Chondrocyte (in vitro differentiated cells): ENCODE data around the gene CELF2. TPM values are rescaled to one million over a fixed set of nuclear protein-coding genes. Genes with fewer than 3 reads are reported as not detected.

Experiments
- DNase-seq: peaks from one replicate; pipeline ENCODE4 v3.0.0; 2021; ENCODE audit warnings: mixed read lengths, low spot score
- H3K27ac Mint-ChIP-seq: one replicate; pipeline ENCODE4 v1.8.0; 2021; ENCODE audit warnings: mild to moderate bottlenecking, moderate library complexity, mixed read lengths; ENCODE audit not compliant: unreplicated experiment
- H3K27me3 Mint-ChIP-seq: 2 replicates; pipeline ENCODE4 v1.8.0; 2021; ENCODE audit warnings: low read depth, mixed read lengths
- H3K36me3 Mint-ChIP-seq: 2 replicates; pipeline ENCODE4 v1.8.0; 2021; ENCODE audit warnings: low read depth, mixed read lengths
- H3K4me1 Mint-ChIP-seq: 2 replicates; pipeline ENCODE4 v1.8.0; 2021; ENCODE audit warnings: low read depth, mild to moderate bottlenecking, mixed read lengths
- H3K4me3 Mint-ChIP-seq: one replicate; pipeline ENCODE4 v1.8.0; 2021; ENCODE audit warnings: mild to moderate bottlenecking, moderate library complexity, mixed read lengths; ENCODE audit not compliant: unreplicated experiment
- H3K9me3 Mint-ChIP-seq: 2 replicates; pipeline ENCODE4 v1.8.0; 2021; ENCODE audit warnings: low read depth, mixed read lengths
- CTCF ChIP-seq: fragments of 200-600 bp; sonication (generic); IDR thresholded peaks from 2 replicates; pipeline ENCODE4 v1.5.0; 2021; ENCODE audit warnings: antibody characterized with exemption, mild to moderate bottlenecking, moderate library complexity
- total RNA-seq: library from RNA; stranded (reverse); gene quantifications from 3 replicates; pipeline ENCODE4 v1.2.1, GENCODE V29; 2021

The CELF2 gene
- total RNA-seq, 1 donor from 2014 or later = 44.3 TPM

GRCh38 chr10:11013836-11014235, 3.8 kb upstream of the CELF2 start:
- no peak for TF ChIP-seq CTCF
- no peak overlapping the region for H3K4me3 Mint-ChIP-seq
- no peak for DNase-seq
- H3K36me3 Mint-ChIP-seq = no peaks in the 10 kb centered on the region
- H3K4me1 Mint-ChIP-seq = peaks cover 7% of the 10 kb centered on the region
- H3K9me3 Mint-ChIP-seq = no peaks in the 10 kb centered on the region
- H3K27me3 Mint-ChIP-seq = no peaks in the 10 kb centered on the region
- no peak overlapping the region for H3K27ac Mint-ChIP-seq

GRCh38 chr10:11014671-11015445, 2.8 kb upstream of the CELF2 start:
- H3K9me3 Mint-ChIP-seq = no peaks in the 10 kb centered on the region

GRCh38 chr10:11015446-11015934, 2.2 kb upstream of the CELF2 start:
- Mint-ChIP-seq H3K9me3 (no peaks in the 10 kb centered on the region), H3K36me3 (no peaks in the 10 kb centered on the region), H3K4me3 (no peak overlapping the region), H3K27me3 (no peaks in the 10 kb centered on the region), H3K27ac (no peak overlapping the region), H3K4me1 (peaks cover 16% of the 10 kb centered on the region)
- DNase-seq = no peak
- no peak for TF ChIP-seq CTCF

More at GRCh38 chr10:11014671-11015445, 2.8 kb upstream of the CELF2 start:
- no peak for DNase-seq
- Mint-ChIP-seq H3K27ac (no peak overlapping the region), H3K4me1 (peaks cover 16% of the 10 kb centered on the region), H3K36me3 (no peaks in the 10 kb centered on the region), H3K27me3 (no peaks in the 10 kb centered on the region), H3K4me3 (no peak overlapping the region)
- no peak for TF ChIP-seq CTCF

- Mint-ChIP-seq H3K9me3 (no peaks in the 10 kb centered on the region), H3K36me3 (no peaks in the 10 kb centered on the region), H3K27ac (no peak overlapping the region), H3K4me1 (peaks cover 16% of the 10 kb centered on the region), H3K4me3 (peak overlapping the region; percentile 69), H3K27me3 (no peaks in the 10 kb centered on the region)
- DNase-seq = no peak
- TF ChIP-seq CTCF = no peak
These were observed 587 bp upstream of the CELF2 start for GRCh38 chr10:11017000-11017569.

GRCh38 chr10:11018432-11018841, 765 bp downstream of the CELF2 start:
- peak overlapping the region; percentile 73 for H3K4me3 Mint-ChIP-seq
- peaks cover 16% of the 10 kb centered on the region for H3K4me1 Mint-ChIP-seq
- no peaks in the 10 kb centered on the region for H3K27me3 Mint-ChIP-seq
- H3K27ac Mint-ChIP-seq = peak overlapping the region; percentile 24
- no peaks in the 10 kb centered on the region for H3K9me3 Mint-ChIP-seq
- H3K36me3 Mint-ChIP-seq = no peaks in the 10 kb centered on the region
- DNase-seq = no peak
- no peak for TF ChIP-seq CTCF
